ENCODE data around the gene YBX3.

- TF ChIP-seq GATA2 (IDR thresholded peaks at IDR 0.05; ENCODE audit: low read depth, low read length), result no peak
- no peak for TF ChIP-seq GATA3 (IDR thresholded peaks at IDR 0.05; ENCODE audit: low read depth, low read length)
Observed at GRCh38 chr12:10725003-10725402, 1.9 kb upstream of the YBX3 start.
